SK-N-SH treated with all-trans-retinoic acid at 6 μM for 48 hours (cell line): ENCODE results near the gene EN1.

ENCODE experiments used
- ARNTL ChIP-seq: fragments of 450-650 bp; formaldehyde crosslinking; IDR thresholded peaks from 2 replicates; pipeline ENCODE4 v1.5.0; 2020; ENCODE audit warnings: low read depth, mild to moderate bottlenecking, moderate library complexity, borderline replicate concordance
- CREB5 ChIP-seq: fragments of 250-450 bp; sonication (Bioruptor Pico); IDR thresholded peaks from 2 replicates; pipeline ENCODE4 v1.5.1; 2020; ENCODE audit warnings: low read depth, mild to moderate bottlenecking, moderate library complexity
- ESRRG ChIP-seq: fragments of 250-450 bp; sonication (Bioruptor Pico); IDR thresholded peaks from 2 replicates; pipeline ENCODE4 v1.6.1; 2021; ENCODE audit warnings: mild to moderate bottlenecking
- ISL1 ChIP-seq: fragments of 250-450 bp; sonication (Bioruptor Pico); IDR thresholded peaks from 2 replicates; pipeline ENCODE4 v2.1.2; 2022; ENCODE audit warnings: mild to moderate bottlenecking, moderate library complexity
- PATZ1 ChIP-seq: fragments of 250-450 bp; sonication (Bioruptor Pico); IDR thresholded peaks from 2 replicates; pipeline ENCODE4 v1.8.0; 2020; ENCODE audit warnings: mild to moderate bottlenecking, moderate library complexity, borderline replicate concordance
- POU6F1 ChIP-seq: fragments of 250-450 bp; sonication (Bioruptor Pico); IDR thresholded peaks from 2 replicates; pipeline ENCODE4 v1.8.0; 2021; ENCODE audit warnings: low read depth, mild to moderate bottlenecking, moderate library complexity, borderline replicate concordance
- SNAI2 ChIP-seq: fragments of 250-450 bp; sonication (Bioruptor Pico); IDR thresholded peaks from 2 replicates; pipeline ENCODE4 v1.5.0; 2020; ENCODE audit warnings: mild to moderate bottlenecking, moderate library complexity
- TSHZ2 ChIP-seq: fragments of 250-450 bp; sonication (Bioruptor Pico); IDR thresholded peaks from 2 replicates; pipeline ENCODE4 v1.5.0; 2020; ENCODE audit warnings: mild to moderate bottlenecking, moderate library complexity
- ZC3H10 ChIP-seq: fragments of 250-450 bp; sonication (Bioruptor Pico); IDR thresholded peaks from 2 replicates; pipeline ENCODE4 v1.5.1; 2021; ENCODE audit warnings: mild to moderate bottlenecking, moderate library complexity
- ZFP3 ChIP-seq: fragments of 250-450 bp; sonication (Bioruptor Pico); IDR thresholded peaks from 2 replicates; pipeline ENCODE4 v1.5.0; 2020; ENCODE audit warnings: mild to moderate bottlenecking, moderate library complexity
- ZFP30 ChIP-seq: fragments of 450-650 bp; formaldehyde crosslinking; IDR thresholded peaks from 2 replicates; pipeline ENCODE4 v1.5.0; 2022; ENCODE audit warnings: mild to moderate bottlenecking, moderate library complexity
- ZNF565 ChIP-seq: fragments of 450-650 bp; formaldehyde crosslinking; conservative IDR thresholded peaks from 2 replicates; pipeline ENCODE4 v1.5.0; 2020; ENCODE audit warnings: low read depth, mild to moderate bottlenecking, moderate library complexity
- ZNF70 ChIP-seq: fragments of 450-650 bp; formaldehyde crosslinking; IDR thresholded peaks from 2 replicates; pipeline ENCODE4 v1.5.0; 2020; ENCODE audit warnings: mild to moderate bottlenecking, moderate library complexity
- ZNF8 ChIP-seq: fragments of 450-650 bp; formaldehyde crosslinking; IDR thresholded peaks from 2 replicates; pipeline ENCODE4 v1.5.0; 2020; ENCODE audit warnings: mild to moderate bottlenecking, moderate library complexity

- no peak for TF ChIP-seq ZFP3
- TF ChIP-seq ZNF565: no peak
- TF ChIP-seq POU6F1 (CRISPR knock-in tag): no peak
- no peak for TF ChIP-seq ARNTL (CRISPR knock-in tag)
- TF ChIP-seq TSHZ2 (CRISPR knock-in tag): no peak
- no peak for TF ChIP-seq CREB5 (CRISPR knock-in tag)
- no peak for TF ChIP-seq PATZ1 (CRISPR knock-in tag)
- no peak for TF ChIP-seq ZNF8 (CRISPR knock-in tag)
- no peak for TF ChIP-seq ZFP30 (CRISPR knock-in tag)
- no peak for TF ChIP-seq ESRRG (CRISPR knock-in tag)
- TF ChIP-seq ZC3H10 (CRISPR knock-in tag): no peak
- no peak for TF ChIP-seq ZNF70
- no peak for TF ChIP-seq SNAI2 (CRISPR knock-in tag)
- TF ChIP-seq ISL1 (CRISPR knock-in tag): no peak
Measured at GRCh38 chr2:118842661-118843482, 4.6 kb downstream of the EN1 start.
